GM18873 (cell line): ENCODE data around the gene ADARB2.
"Not testable (repeated sequence)": the region's sequence is repeated elsewhere in the genome, so short reads cannot be mapped to it uniquely, and the experiment has no call there.

Source experiments
- ATAC-seq: cut with Tn5 transposase; IDR thresholded peaks from one replicate; pipeline ENCODE4 v1.9.1; 2021; ENCODE audit warnings: mild to moderate bottlenecking, moderate library complexity, moderate number of reproducible peaks; ENCODE audit not compliant: unreplicated experiment, low FRiP score

The ADARB2 gene

GRCh38 chr10:1230592-1231275 lies 506.6 kb downstream of the ADARB2 start:
- ATAC-seq, result no peak

- ATAC-seq, result no peak
These were observed 507.2 kb downstream of the ADARB2 start for GRCh38 chr10:1230138-1230537.

- no peak for ATAC-seq
These were observed 507.8 kb downstream of the ADARB2 start for GRCh38 chr10:1229574-1229973.

GRCh38 chr10:1229116-1229515 lies 508.2 kb downstream of the ADARB2 start:
- ATAC-seq, result no peak

- ATAC-seq, result no peak
These were observed 508.8 kb downstream of the ADARB2 start for GRCh38 chr10:1228467-1228975.

GRCh38 chr10:1227510-1228402 lies 509.6 kb downstream of the ADARB2 start:
- ATAC-seq, result no peak

GRCh38 chr10:1226907-1227306 lies 510.4 kb downstream of the ADARB2 start:
- not testable (repeated sequence) for ATAC-seq

GRCh38 chr10:1219874-1220273 lies 517.5 kb downstream of the ADARB2 start:
- ATAC-seq, result not testable (repeated sequence)

- no peak for ATAC-seq
These were observed 519.7 kb downstream of the ADARB2 start for GRCh38 chr10:1217661-1218060.

GRCh38 chr10:1217237-1217587 lies 520.1 kb downstream of the ADARB2 start:
- ATAC-seq, result no peak

- no peak for ATAC-seq
These were observed 520.6 kb downstream of the ADARB2 start for GRCh38 chr10:1216574-1217236.

GRCh38 chr10:1215862-1216573 lies 521.3 kb downstream of the ADARB2 start:
- no peak for ATAC-seq

- ATAC-seq, result no peak
These were observed 522.3 kb downstream of the ADARB2 start for GRCh38 chr10:1214882-1215540.

GRCh38 chr10:1214071-1214675 lies 523.2 kb downstream of the ADARB2 start:
- ATAC-seq, result no peak

- no peak for ATAC-seq
These were observed 523.9 kb downstream of the ADARB2 start for GRCh38 chr10:1213252-1214070.

GRCh38 chr10:1212571-1213141 lies 524.7 kb downstream of the ADARB2 start:
- ATAC-seq, result no peak

GRCh38 chr10:1211844-1212570 lies 525.3 kb downstream of the ADARB2 start:
- no peak for ATAC-seq

- no peak for ATAC-seq
These were observed 526.7 kb downstream of the ADARB2 start for GRCh38 chr10:1210667-1211066.
